Cardiac septum (tissue), 1 donor: Measurements from ENCODE around the gene PEX11B. TPM values are rescaled to one million over a fixed set of nuclear protein-coding genes. Genes with fewer than 3 reads are reported as not detected.
A peak's percentile ranks its signal among the peaks of the same experiment; 100 is the strongest.

Source experiments
- DNase-seq: peaks from one replicate; pipeline ENCODE4 v3.0.0-alpha.2; 2020; ENCODE audit warnings: low spot score
- intact Hi-C: fragments of 100-400 bp; cut with DNase I; formaldehyde crosslinking; loops from one replicate; pipeline ENCODE4 v1.14.0; 2022
- long read RNA-seq: library from polyadenylated mRNA; unstranded; transcript quantifications from one replicate; pipeline ENCODE4 v2.0.0, GENCODE V29; 2021
- total RNA-seq: library from RNA; stranded (reverse); fragmentation: NEBNext Ultra II Directional; extraction: Animal tissue kit (Norgen Biotek cat#: 25700); gene quantifications from one replicate; pipeline ENCODE4 v1.2.1, GENCODE V29; 2021
- donor health status: DM: no; HTN: no; CAD: no.

The PEX11B gene
- 17.4 TPM for total RNA-seq
- long read RNA-seq, transcript PEX11B-201 (4 exons, 1,740 nt), result major isoform, 31 of 40 reads
- long read RNA-seq, partial matches to known transcripts, result 1 of 40 reads
- long read RNA-seq, other reads (novel, unspliced or antisense), result 7 of 40 reads

GRCh38 chr1:145918144-145918991 is at the start of gene PEX11B:
Gene PEX11B (minus strand): TSS chr1:145918717. CDS start chr1:145918688, 29 bp downstream.
- DNase-seq, result peak; percentile 96
- intact Hi-C loops, result loop anchor here (5.0 kb wide), 2 partner anchors 71 to 89 kb away; partner anchors contain the start of gene NUDT17

DNA sequence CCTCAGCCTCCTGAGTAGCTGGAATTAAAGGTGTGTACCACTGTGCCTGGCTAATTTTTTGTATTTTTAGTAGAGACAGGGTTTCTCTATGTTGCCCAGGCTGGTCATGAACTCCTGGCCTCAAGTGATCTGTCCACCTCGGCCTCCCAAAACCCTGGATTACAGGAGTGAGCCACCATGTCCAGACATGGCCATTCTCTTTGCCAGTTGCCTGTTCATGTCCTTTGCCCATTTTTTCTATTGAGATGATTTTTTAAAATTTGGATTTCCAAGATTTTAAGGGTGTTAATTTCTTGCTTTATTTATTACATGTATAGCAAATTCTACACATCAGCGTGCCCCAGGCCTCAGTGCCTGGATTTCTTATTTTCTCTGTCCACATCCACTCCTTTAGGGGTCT is 48.8 kb upstream of the PEX11B start:
- intact Hi-C loops, result no loop called here
- DNase-seq, result no peak

- intact Hi-C loops, result loop anchor here (2.0 kb wide), 2 partner anchors 14 to 38 kb away; partner anchors contain the start of gene RBM8A
- no peak for DNase-seq
These were observed 46.7 kb upstream of the PEX11B start for GRCh38 chr1:145965119-145965744.

GRCh38 chr1:145964328-145965118 is 46.0 kb upstream of the PEX11B start, which contains the start of the genes ANKRD34A and POLR3GL:
Gene ANKRD34A (minus strand): TSS chr1:145964575. CDS start chr1:145961759, 2,816 bp downstream.
Gene POLR3GL (plus strand): TSS chr1:145964690. CDS start chr1:145974866, 10,176 bp downstream.
- intact Hi-C loops, result loop anchor here (2.0 to 5.0 kb wide), 3 partner anchors 14 to 38 kb away; partner anchors contain the start of genes RBM8A and TXNIP

DNA sequence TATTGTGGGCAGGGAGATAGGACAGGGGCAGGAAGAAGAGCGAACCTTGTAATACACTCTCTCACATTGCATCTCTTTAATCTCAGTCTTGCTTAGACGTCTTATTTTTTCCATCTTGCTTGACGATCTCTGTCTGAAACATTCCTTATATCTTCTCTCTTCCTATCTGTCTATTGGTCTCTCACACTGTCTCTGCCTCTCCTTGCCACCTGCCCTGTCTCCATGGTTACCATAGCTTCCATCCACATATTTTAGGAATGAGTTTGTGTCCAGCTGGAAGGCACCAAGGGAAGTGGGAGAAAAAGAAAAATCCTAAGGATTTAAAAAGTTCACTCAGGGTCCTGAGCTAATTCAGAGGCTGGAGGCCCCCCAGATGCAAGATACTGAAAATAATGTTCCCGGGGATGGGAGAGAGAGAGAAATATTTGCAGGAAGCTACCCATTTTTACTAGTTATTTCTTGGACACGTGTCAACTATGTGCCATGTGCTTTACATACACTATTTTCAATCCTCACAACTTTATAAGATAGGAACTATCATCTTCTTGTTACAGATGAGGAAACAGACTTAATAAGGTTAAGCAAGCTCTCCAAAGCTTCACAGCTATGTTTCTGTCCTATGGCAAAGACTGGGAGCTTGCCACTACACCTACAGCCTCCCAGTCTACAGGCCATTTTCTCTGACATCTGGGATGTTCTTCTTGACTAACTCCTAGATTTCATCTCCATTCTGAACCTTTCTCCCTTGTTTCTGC is 44.9 kb upstream of the PEX11B start:
- intact Hi-C loops, result loop anchor here (2.0 to 5.0 kb wide), 3 partner anchors 15 to 37 kb away; partner anchors contain the start of genes RBM8A and TXNIP
- DNase-seq, result no peak

More at GRCh38 chr1:145964328-145965118, 46.0 kb upstream of the PEX11B start, which contains the start of the genes ANKRD34A and POLR3GL:
- peak; percentile 98 for DNase-seq

GRCh38 chr1:145962157-145963102 is 43.9 kb upstream of the PEX11B start:
- DNase-seq, result no peak
- intact Hi-C loops, result loop anchor here (5.0 kb wide), 1 partner anchor 35 kb away; the partner anchor contains the start of gene TXNIP

- DNase-seq, result no peak
- intact Hi-C loops, result loop anchor here (2.0 to 5.0 kb wide), 2 partner anchors 36 to 69 kb away; partner anchors contain the start of gene TXNIP
These were observed 43.1 kb upstream of the PEX11B start for GRCh38 chr1:145961425-145962156.

DNA sequence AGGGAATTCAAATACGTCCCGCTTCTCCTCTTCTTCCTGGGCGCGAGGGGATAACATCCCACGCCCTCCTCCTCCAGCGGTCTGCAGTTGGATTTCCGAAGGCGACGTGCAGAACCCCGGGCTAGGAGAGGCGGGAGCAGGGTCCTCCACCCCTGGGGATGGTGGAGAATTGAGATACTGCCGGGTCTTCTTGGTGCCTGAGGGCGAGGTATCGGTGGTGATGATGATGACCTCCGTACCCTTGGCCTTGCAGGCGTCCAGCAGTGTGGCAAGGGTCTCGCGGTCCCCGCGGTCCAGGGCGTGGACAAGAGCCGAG is 42.5 kb upstream of the PEX11B start:
- DNase-seq, result no peak
- intact Hi-C loops, result loop anchor here (2.0 to 5.0 kb wide), 2 partner anchors 36 to 68 kb away; partner anchors contain the start of gene TXNIP

DNA sequence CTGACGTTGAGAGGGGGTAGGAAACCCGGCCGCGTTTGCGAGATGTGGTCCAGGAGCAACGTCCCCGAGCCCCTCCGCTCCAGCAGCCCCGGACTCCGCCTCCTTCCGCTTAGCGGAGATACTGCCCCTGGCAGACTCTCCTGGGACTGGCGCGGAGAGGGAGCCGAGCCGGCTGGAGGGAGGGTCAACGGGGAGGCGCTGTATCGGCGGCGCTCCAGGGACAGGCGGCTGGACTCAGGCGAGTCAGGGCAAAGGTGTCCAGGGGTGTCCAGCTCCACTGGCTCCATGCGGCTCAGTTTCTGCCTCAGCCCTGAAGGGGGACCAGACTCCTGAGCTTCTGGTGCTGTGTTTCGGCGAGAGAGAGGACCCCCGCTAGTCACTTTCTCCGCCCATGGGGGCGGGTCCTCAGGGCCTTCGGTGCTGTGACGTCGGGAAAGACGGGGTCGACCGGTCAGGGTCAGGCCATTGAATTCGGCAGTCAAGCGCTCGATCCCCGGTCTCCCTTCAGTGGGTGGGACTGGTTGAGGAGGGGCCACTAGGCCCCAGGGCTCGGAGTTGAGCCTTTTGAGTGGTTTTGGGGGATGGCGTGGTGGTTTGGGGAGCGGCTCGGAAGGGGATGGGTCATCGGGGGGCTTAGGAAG is 42.1 kb upstream of the PEX11B start:
- peak; percentile 93 for DNase-seq
- intact Hi-C loops, result loop anchor here (2.0 to 5.0 kb wide), 2 partner anchors 37 to 68 kb away; partner anchors contain the start of gene TXNIP

- no peak for DNase-seq
- intact Hi-C loops, result loop anchor here (2.0 to 5.0 kb wide), 2 partner anchors 37 to 67 kb away; partner anchors contain the start of gene TXNIP
These were observed 41.5 kb upstream of the PEX11B start for GRCh38 chr1:145959957-145960467.

GRCh38 chr1:145959333-145959732 is 40.8 kb upstream of the PEX11B start:
- intact Hi-C loops, result no loop called here
- DNase-seq, result no peak

GRCh38 chr1:145958734-145959133 is 40.2 kb upstream of the PEX11B start:
- intact Hi-C loops, result no loop called here
- no peak for DNase-seq

DNA sequence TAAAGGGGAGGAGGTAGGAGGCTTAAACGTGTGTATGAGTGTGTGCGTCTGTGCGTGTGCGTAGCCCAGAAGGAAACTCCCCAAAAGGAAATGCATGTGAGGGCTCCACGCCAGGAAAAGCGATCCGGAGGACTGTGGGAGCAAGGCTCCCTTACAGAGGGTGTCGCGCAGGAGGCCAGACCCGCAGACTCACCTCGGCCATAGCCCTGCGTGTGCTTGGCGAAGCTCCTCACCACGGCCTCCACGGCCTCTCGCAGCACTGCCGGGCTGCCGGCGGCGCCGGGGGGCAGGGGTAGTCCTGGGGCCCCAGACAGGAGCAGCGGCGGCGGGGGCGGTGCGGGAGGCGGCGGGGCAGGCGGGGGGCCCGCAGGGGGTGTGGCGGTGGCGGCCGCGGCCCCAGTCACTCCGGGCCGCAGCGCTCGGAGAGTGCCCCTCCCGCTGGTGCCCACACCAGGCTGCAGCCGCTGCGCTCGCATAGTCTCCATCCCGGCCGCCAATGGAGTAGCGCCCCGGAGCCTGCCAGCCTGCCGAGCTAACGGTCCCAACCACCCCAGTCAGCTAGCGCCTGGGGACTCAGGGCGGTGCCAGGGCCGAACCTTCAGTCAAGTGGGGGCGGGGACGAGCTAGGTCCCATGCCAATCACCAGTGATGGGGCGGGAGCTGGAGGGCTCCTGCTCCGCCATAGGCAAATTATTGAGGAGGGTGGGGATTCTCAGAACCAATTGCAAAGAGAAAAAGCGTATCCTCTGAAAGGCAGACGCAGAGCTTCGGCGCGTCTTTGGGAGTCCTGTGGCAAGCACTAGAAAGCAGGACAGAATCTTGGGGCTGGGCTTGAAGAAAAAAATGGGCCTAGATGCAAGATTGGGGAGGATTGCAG is 39.2 kb upstream of the PEX11B start, which contains the start of gene LIX1L:
LIX1L (minus strand) TSS at position 575 of the 877 bp plus-strand sequence; CDS start at position 485, 90 bp downstream.
- intact Hi-C loops, result loop anchor here (1.0 kb wide), 1 partner anchor 20 kb away; no protein-coding TSS in a partner anchor
- DNase-seq, result peak; percentile 98

DNA sequence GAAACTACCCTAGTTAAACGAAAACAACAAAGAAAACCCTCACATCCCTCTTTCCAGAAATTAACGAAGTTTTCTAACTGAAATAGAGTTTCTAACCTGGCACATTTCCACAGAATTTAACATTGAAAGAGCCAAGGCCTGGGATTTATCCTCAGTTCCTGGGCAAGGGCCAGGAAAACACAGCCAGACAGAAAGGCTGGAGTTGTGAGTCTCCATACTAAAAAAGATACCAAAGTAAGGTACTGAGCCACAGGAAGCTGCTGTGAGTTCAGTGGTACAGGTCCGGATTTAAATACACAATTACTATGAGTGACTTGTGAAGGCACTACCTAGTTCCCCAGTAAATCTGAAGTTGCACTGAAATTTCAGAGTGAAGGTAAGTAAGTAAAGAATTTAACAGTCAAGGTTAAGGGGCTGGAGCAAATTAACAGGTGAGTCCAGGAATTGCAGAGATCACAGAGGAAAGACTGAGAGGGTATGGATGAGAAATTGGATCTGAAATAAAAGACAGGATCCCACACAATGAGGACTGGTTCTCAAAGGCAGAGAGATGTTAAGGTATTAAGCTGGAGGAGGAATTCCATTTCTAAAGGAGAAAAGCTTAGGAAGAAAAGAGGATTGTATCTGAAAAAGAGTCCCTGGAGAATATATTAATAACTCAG is 38.4 kb upstream of the PEX11B start:
- DNase-seq, result no peak
- intact Hi-C loops, result loop anchor here (1.0 kb wide), 1 partner anchor 20 kb away; no protein-coding TSS in a partner anchor
